NCI-H226 (cell line): Measurements from ENCODE around the gene TMC1.
"Not testable (repeated sequence)": the region's sequence is repeated elsewhere in the genome, so short reads cannot be mapped to it uniquely, and the experiment has no call there.

Source experiments
- DNase-seq: peaks from one replicate; pipeline ENCODE4 v3.0.0-alpha.2; 2015

Gene TMC1

DNA sequence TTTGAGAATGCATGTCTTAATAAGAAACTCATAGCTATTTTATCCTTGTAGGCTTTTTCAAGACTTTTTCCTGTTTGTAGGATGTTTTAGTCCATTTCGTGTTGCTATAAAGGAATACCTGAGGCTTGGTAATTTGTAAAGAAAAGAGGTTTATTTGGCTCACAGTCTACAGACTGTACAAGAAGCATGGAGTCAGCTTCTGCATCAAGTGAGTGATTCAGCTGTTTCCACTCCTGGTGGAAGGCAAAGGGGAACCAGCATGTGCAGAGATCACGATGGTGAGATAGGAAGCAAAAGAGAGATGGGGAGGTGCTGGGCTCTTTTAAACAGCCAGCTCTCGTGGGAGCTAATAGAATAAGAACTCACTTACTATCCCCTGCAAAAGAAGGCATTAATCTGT is 254.2 kb downstream of the TMC1 start:
- DNase-seq: no peak

DNA sequence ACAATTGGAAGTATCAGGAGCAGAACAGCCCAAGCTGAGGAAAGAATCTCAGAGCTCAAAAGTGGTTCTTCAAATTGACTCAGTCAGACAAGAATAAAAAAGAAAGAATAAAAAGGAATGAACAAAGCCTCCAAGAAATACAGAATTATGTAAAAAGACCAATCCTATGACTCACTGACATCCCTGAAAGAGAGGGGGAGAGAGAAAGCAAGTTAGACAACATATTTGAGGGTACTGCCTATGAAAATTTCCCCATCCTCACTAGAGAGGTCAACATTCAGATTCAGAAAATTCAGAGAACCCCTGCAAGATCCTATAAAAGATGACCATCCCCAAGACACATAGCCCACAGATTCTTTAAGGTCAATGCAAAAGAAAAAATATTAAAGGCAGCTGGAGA is 258.2 kb downstream of the TMC1 start:
- DNase-seq: no peak

GRCh38 chr9:72786948-72787347 is 265.5 kb downstream of the TMC1 start:
- peak; percentile 69 for DNase-seq

DNA sequence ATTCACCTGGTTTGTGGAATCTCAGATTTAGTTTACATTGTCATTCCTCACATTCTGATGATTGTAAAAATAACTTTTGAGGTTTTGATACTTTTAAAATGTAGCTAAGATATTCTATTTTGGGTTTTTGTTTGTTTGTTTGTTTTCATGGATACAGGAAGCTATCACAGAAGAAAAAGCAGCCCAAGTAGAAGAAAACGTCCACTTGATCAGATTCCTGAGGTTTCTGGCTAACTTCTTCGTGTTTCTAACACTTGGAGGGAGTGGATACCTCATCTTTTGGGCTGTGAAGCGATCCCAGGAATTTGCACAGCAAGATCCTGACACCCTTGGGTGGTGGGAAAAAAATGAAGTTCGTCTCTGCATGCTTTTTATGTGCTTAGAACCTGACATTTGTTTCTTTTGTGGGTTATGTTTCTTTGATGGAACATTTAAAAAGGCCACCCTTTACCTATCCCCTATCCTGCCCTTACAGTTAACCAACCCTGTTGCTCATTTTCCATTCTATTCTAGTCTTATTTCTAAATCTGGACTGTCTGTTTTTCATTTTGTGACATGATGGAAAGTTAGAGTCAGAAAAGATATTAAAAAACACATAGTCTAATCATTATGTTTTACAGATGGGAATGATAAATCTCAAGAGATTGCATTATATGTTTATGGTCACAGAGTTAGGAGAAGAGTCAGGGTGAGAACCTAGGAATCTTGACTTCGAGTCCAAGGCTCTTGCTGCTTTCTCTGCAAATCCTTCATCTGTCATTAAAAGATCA is 267.7 kb downstream of the TMC1 start:
- no peak for DNase-seq

GRCh38 chr9:72789885-72790284 is 268.5 kb downstream of the TMC1 start:
- DNase-seq: no peak

- no peak for DNase-seq
Measured at GRCh38 chr9:72790989-72791388, 269.6 kb downstream of the TMC1 start.

DNA sequence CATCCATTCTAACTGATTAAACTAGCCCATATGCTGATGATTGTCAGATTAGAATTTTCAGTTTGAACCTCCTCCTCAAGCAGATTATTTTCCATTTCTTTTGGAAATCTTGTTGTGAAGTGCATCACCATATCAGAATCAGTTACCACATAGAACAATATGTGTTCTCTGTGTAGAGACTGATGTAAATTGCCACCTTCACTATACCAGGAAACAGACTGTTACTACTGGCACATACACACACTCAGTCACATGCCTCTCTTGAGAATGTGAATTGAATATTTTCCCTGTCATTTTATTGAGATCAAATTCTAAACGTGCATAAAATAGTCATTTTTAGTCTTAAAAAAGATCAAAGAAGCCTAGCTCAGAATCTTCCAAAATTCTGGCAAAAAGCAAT is 270.0 kb downstream of the TMC1 start:
- no peak for DNase-seq

DNA sequence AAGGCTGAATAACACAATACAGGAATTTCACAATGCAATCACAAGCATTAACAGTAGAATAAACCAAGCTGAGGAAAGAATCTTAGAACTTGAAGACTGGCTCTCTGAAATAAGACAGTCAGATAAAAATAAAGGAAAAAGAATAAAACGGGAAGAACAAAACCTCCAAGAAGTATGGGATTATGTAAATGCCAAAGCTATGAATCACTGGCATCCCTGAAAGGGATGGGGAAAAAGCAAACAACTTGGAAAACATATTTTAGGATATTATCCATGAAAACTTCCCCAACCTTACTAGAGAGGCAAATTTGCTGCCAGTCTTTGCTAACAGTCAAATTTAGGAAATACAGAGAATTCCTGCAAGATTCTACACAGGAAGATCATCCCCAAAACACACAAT is 273.5 kb downstream of the TMC1 start:
- peak; percentile 3 for DNase-seq

- no peak for DNase-seq
Measured at GRCh38 chr9:72800328-72800994, 279.1 kb downstream of the TMC1 start.

DNA sequence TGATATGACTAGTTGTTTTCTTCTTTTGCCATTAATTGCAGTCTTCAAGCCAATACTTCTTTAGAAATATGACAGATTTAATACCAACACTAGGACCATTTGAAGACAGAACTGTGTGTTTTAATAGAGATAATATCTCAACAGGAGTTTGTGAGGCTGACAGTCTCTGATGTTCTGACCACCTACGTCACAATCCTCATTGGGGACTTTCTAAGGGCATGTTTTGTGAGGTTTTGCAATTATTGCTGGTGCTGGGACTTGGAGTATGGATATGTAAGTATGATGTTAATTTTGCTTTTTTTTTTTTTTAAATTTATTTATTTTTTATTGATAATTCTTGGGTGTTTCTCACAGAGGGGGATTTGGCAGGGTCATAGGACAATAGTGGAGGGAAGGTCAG is 283.8 kb downstream of the TMC1 start:
- no peak for DNase-seq

- not testable (repeated sequence) for DNase-seq
Measured at GRCh38 chr9:72806313-72806809, 285.0 kb downstream of the TMC1 start.

DNA sequence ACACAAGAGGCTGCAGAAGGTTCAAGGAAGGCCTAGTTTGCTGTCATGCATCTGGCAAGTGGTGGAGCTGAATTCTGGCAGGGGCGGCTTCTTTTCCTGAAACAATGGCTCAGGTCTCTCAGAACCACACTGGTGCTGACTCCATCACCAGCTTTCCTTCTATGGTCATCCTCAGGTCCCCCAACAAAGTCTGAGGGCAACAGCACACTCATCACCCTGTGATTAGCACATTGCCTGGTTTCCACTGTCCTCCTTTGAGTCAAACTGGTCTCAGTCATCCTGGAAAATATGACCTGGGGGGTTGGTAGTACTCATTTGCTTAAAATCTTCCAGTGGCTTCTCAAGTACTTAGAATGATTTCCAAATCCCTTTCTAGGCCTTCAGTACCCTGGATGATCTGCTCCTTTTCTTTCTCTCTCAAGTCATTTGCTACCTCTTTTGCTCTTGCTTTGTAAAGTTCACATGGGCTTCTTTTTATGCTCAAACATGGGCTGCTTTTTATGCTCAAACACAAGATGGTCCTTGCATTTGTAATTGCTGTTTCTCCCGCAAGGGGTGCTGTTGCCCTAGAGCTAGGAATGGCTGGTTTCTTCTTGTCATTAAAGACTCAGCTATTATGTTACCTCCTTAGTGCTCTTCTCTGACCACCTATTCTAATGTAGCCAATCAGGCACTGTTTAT is 286.5 kb downstream of the TMC1 start:
- DNase-seq: no peak

DNA sequence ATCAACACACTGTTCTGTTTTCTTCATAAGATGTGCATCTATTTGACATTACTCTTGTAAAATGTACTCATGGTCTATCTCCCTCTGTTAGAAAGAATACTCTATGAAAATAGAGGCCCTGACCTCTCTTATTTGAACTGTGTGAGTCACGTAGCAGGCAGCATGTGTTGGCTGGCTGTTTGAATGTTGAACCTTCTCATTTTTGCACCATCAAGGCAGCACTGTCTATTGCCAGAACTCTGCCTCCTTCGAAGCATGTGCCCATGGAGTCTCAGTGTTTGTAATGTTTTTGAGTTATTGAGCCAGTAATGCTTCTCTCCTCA is 287.0 kb downstream of the TMC1 start:
- DNase-seq: no peak

- no peak for DNase-seq
Measured at GRCh38 chr9:72809586-72809985, 288.2 kb downstream of the TMC1 start.

DNA sequence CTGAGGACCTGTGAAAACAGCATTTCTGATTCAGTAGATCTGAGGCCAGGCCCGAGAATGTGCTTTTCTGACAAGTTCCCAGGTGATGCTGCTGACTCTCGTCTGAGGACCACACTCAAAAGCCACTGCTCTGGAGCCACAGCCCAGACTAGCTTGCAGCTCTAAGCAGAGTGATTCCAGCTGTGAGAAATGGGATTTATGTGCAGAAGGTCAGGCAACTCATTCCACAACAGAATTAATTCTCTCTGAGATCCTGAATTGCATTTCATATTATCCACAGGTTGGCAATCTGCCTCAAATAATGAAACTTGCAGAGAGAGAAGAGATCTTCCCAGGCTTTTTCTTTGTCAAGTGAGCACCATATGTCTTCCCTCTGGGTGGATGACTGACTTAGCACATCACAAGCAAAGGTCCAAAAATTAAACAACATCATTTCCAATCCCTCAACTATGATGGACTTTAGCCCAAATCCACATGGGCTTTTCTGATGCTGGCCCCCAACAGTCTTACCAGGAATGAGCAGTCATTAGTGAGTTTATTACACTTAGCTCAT is 291.2 kb downstream of the TMC1 start:
- DNase-seq: no peak

GRCh38 chr9:72813544-72813943 is 292.1 kb downstream of the TMC1 start:
- no peak for DNase-seq

- no peak for DNase-seq
Measured at GRCh38 chr9:72814083-72814597, 292.7 kb downstream of the TMC1 start.

DNA sequence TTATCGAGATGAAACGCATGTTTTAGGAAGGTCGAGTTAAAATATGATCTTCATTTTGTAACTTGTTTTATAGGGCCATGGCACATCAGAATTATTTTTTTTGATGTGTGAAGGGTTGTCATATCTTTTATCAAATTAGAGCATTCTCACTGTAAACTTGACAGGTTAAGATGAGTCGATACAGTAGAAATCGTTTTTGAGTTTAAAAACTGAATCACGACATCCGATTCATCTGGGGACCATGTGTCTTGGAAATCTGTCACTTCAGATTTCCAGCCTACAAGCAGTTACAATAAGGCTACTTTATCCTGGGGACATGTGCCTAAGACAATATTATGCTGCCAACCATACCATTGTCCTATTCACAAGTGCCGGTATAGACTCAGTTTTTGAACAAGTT is 295.3 kb downstream of the TMC1 start:
- DNase-seq: no peak

DNA sequence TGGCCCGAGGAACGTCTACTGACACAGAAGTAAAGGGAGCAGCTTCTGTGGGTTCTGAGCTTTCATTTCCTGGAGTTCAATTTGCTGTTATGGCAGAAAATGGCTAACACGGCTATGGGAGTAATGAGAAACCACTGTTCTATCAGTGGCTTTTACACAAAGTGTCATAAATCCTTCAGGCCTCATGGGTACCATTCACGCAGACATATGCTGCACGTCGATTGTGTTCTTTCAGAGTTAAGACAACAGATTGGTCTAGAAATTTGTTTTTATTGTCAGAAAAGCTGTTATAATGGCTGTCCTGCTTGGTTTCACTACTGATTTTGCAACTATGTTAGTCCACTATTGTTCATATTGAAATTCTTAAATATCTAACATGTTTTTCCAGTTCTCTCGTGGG is 296.0 kb downstream of the TMC1 start:
- no peak for DNase-seq

DNA sequence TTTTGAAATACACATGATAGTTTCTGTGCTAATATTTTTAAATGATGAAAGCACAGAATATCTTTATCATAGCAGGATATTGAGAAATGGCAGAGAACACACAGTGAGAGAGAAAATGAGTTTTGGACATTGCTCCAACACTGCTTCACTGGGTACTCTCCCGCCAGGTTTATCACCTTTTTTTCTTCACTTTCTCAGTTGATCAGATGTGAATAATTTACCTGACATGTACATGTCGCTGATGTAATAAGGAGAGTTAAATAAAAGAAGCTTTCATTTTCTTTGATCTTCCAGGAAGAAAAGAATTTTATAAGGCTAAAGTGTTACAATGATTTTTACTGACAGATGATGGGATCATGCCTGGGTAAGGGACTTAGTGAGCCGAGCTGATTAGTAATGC is 297.0 kb downstream of the TMC1 start:
- DNase-seq: no peak

DNA sequence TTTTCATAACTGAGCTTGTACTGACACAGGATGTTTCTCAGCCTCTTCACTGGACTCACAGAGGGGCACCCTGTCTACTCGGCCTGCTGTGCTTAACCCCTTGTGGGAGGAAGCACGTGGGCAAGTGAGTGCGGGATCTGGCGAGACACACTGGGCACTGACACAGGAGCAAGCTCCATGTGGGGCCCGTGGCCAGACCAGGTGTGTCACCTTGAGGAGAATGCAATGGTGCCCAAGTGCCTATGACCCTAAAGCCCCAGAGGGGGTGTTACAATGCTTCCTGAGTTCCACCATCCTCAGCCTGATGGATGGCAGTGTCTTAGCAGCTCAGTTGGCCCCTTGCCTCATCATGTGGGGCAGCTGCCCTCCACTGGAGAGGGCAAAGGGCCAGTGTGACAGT is 302.6 kb downstream of the TMC1 start:
- no peak for DNase-seq

DNA sequence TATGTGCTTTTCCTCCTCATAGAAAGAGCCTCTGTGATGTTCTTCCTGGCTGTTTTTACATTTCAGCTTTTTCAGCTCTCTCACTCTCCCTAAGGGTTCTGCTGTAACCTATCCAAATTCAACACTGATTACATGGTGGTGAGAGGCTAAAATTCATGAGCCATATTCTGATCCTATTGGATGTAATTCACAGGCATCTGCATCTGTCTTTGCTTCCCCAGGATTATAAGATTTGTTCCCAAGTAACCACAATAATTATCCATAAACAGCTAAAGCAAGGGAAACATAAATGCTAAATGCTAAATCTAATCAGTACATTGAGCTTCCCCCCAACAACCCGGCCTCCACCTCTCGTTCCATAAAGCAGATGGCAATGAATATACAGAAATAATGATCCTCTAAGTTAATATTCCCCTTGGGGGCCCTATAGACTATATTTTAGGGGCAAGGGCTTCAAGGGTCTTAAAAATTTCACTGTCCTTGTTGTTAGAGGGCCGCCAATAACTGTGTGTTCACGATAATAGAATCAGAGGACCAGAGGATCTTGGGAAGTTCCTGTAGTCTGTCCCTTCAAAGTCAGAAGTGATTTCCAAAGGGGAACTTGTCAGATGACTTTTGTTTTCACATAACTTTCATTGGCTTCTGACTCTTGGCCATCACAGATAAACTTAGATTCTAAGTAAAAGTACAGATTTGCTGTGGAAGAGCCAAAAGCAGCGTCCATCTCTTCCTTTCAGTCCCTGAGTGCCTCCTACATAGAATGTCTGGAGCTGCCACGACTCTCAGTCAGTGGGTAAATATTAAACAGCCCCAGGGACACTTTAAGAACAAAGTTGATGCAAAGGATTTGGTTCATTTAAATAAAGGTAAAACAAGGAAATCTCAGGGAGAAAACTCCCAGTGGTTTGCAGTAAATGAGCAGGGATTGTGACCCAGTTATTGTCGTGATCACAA is 305.9 kb downstream of the TMC1 start:
- no peak for DNase-seq
